K562 (cell line): ENCODE measurements around the gene TAOK2. TPM values are rescaled to one million over a fixed set of nuclear protein-coding genes. Genes with fewer than 3 reads are reported as not detected.

Experiments used
- CHAMP1 ChIP-seq: fragments of 450-650 bp; IDR thresholded peaks from 2 replicates; pipeline ENCODE4 v1.6.1; 2016; ENCODE audit warnings: mild to moderate bottlenecking
- DMBX1 ChIP-seq: fragments of 250-450 bp; sonication (Bioruptor Pico); IDR thresholded peaks from 2 replicates; pipeline ENCODE4 v1.8.0; 2022; ENCODE audit warnings: inconsistent platforms, mild to moderate bottlenecking, moderate library complexity, borderline replicate concordance
- EGR1 ChIP-seq: fragments of 450-650 bp; conservative IDR thresholded peaks from 2 replicates; pipeline ENCODE4 v1.6.1; 2017; ENCODE audit warnings: mild to moderate bottlenecking
- HNRNPLL ChIP-seq: fragments of 200-400 bp; formaldehyde crosslinking; IDR thresholded peaks from 2 replicates; pipeline ENCODE4 v1.6.1; 2017; ENCODE audit warnings: low read length, low read depth, mild to moderate bottlenecking; ENCODE audit not compliant: poor library complexity, severe bottlenecking
- MGA ChIP-seq: fragments of 450-650 bp; IDR thresholded peaks from 2 replicates; pipeline ENCODE4 v1.6.1; 2016; ENCODE audit warnings: mild to moderate bottlenecking, moderate library complexity
- NUFIP1 ChIP-seq: fragments of 450-650 bp; IDR thresholded peaks from 2 replicates; pipeline ENCODE4 v1.6.1; 2018; ENCODE audit not compliant: partially characterized antibody
- POLR2B ChIP-seq: fragments of 450-650 bp; IDR thresholded peaks from 2 replicates; pipeline ENCODE4 v1.6.1; 2018; ENCODE audit warnings: low read depth; ENCODE audit not compliant: partially characterized antibody
- RBM14 ChIP-seq: fragments of 200-400 bp; formaldehyde crosslinking; IDR thresholded peaks from 2 replicates; pipeline ENCODE4 v1.6.1; 2018; ENCODE audit warnings: low read depth, mild to moderate bottlenecking, low read length, moderate library complexity, borderline replicate concordance; ENCODE audit not compliant: insufficient read depth
- TBL1XR1 ChIP-seq, 2 experiments: IDR thresholded peaks; 2 replicates each; pipeline ENCODE4 v1.6.1; 2012; ENCODE audit warnings: improper control_type of control experiment in 2 of 2, low read length in 2 of 2, mild to moderate bottlenecking in 1 of 2
- ZNF316 ChIP-seq: fragments of 450-650 bp; IDR thresholded peaks from 2 replicates; pipeline ENCODE4 v1.6.1; 2016
- ZNF395 ChIP-seq: fragments of 200-800 bp; sonication (Bioruptor generic); IDR thresholded peaks from 2 replicates; pipeline ENCODE4 v1.6.1; 2017; ENCODE audit warnings: missing genetic modification characterization, missing compliant biosample characterization
- polyA plus RNA-seq, 8 experiments: library from polyadenylated mRNA; depleted of rRNA in 4 of 8; stranded (reverse) in 5 of 8; unstranded in 3 of 8; fragments of >200 nt; fragmentation: Nextera tagmentation in 2 of 8; fragmentation: Illumina TruSeq in 1 of 8; extraction: Ambion mirVana in 2 of 8; extraction: Trizol in 1 of 8; gene quantifications; 2 replicates each; pipeline versions ENCODE4 v1.2.1 to v1.2.3, GENCODE V29; 2011 to 2014; ENCODE audit warnings: inconsistent platforms in 1 of 8, missing spikeins in 1 of 8
- total RNA-seq, 7 experiments: library from RNA; depleted of rRNA in 6 of 7; stranded (reverse); fragments of >200 nt in 6 of 7; fragmentation: Illumina TruSeq in 2 of 7; extraction: Trizol in 2 of 7; gene quantifications; 2 replicates each; pipeline versions ENCODE4 v1.2.1 to v1.2.3, GENCODE V29; 2011 to 2021; ENCODE audit warnings: low replicate concordance in 1 of 7

TAOK2 gene
- total and polyA plus RNA-seq, 9 of the 15 experiments (the other 6 are each of a cell fraction or from before 2014, with no cell fraction given), result 0.10 to 41.8 (median 13.7) TPM

DNA sequence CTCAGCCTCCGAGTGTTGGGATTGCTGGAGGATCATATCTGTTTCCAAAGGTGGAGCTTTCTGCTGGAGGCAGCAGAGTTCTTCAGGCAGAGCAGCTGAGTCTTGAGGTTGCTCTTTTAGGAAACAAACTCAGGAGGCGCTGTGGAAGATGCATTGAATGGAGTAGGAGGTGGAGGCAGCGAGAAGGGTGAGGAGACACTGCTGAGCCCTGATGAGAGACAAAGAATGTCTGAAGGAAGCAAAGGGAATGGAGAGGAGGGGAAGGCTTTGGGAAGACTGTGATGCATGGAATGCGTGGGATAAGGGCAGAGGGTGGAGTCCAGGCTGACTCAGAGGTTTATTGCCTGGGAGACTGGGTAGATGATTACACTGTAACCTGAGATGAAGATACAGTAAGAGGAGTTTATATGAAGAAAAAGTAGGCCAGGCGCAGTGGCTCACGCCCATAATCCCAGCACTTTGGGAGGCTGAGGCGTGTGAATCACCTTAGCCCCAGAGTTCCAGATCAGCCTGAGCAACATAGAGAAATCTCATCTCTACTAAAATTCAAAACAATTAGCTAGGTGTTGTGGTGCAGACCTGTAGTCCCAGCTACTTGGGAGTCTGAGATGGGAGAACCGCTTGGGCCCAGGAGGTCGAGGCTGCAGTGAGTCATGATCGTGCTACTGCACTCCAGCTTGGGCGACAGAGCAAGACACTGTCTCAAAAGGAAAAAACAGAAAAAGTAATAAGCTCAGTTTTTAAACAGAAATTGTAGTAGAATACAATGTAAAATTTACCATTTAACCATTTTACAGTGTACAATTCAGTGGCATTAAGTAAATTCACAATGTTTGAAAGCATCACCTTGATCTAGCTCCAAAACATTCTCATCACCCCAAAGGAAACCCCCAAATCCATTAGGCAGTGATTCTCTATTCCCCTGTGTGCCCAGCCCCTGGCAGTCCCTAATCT lies 29.5 kb upstream of the TAOK2 start (continued):
- no peak for TF ChIP-seq MGA
- TF ChIP-seq TBL1XR1 (IDR thresholded peaks at IDR 0.05; ENCODE audit: low read length in 2 of 2), result no peak
- no peak for TF ChIP-seq NUFIP1
- TF ChIP-seq POLR2B, result no peak
- TF ChIP-seq ZNF316, result peak; percentile 53
- TF ChIP-seq EGR1, result peak; percentile 87
- no peak for TF ChIP-seq CHAMP1
- no peak for TF ChIP-seq HNRNPLL
- TF ChIP-seq DMBX1, result no peak
- TF ChIP-seq RBM14, result no peak
- TF ChIP-seq ZNF395 (CRISPR knock-in tag), result no peak
